IPS DF 6.9 (cell line): Measurements from ENCODE around the gene TES.
"Not testable (repeated sequence)": the region's sequence is repeated elsewhere in the genome, so short reads cannot be mapped to it uniquely, and the experiment has no call there.

Source experiments
- DNase-seq: peaks from one replicate; pipeline ENCODE4 v3.0.0-alpha.2; 2013; ENCODE audit warnings: low read depth, low spot score
- H3K27ac ChIP-seq: one replicate; pipeline ENCODE4 v1.5.1; 2013; ENCODE audit warnings: low read length, control low read depth
- H3K27me3 ChIP-seq: 2 replicates; pipeline ENCODE4 v1.6.1; 2013; ENCODE audit warnings: mild to moderate bottlenecking, low read length; ENCODE audit not compliant: control insufficient read depth, insufficient read depth
- H3K36me3 ChIP-seq: 2 replicates; pipeline ENCODE4 v1.6.1; 2013; ENCODE audit warnings: low read length; ENCODE audit not compliant: control insufficient read depth, insufficient read depth
- H3K4me1 ChIP-seq: 2 replicates; pipeline ENCODE4 v1.6.1; 2013; ENCODE audit warnings: low read length; ENCODE audit not compliant: control insufficient read depth, insufficient read depth
- H3K4me3 ChIP-seq: 2 replicates; pipeline ENCODE4 v1.5.1; 2013; ENCODE audit warnings: mild to moderate bottlenecking, low read length
- H3K9me3 ChIP-seq: 2 replicates; pipeline ENCODE4 v1.6.1; 2013; ENCODE audit warnings: low read length, inconsistent platforms; ENCODE audit not compliant: control insufficient read depth, insufficient read depth
- WGBS: extraction: QIAGEN DNeasy Blood & Tissue Kit; methylation state at CpG from one replicate; pipeline ENCODE4 v1.1.7; 2013; ENCODE audit warnings: mixed read lengths, missing lambda C conversion rate; ENCODE audit not compliant: insufficient read length, insufficient coverage; 5-methylcytosine and 5-hydroxymethylcytosine counted together

The TES gene

DNA sequence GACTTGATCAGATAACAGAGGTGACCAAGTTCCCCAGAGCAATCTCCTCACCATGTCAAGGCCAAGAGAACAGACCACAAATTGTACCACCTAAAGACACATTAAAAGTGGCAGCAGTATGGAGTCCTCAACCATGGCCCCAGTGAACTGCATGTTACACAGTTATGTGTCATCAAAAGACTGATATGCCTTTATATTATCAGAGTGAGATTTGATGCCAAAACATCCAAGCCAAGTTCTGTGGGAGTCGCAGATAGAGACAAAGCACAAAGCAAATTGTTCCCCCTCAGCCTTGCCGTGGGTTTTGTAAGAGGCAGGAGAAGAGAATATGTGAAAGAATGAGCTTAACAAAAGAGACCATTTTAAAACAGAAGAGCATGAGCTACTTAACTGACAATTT, 39.2 kb upstream of the TES start:
- Histone ChIP-seq H3K9me3 (no peaks in the 10 kb centered on the region), H3K36me3 (no peaks in the 10 kb centered on the region), H3K27me3 (no peaks in the 10 kb centered on the region), H3K4me3 (no peak overlapping the region), H3K27ac (no peak overlapping the region), H3K4me1 (no peaks in the 10 kb centered on the region)
- DNase-seq, result no peak
- WGBS, result no CpG with 5 or more reads among the region's 2 CpGs

DNA sequence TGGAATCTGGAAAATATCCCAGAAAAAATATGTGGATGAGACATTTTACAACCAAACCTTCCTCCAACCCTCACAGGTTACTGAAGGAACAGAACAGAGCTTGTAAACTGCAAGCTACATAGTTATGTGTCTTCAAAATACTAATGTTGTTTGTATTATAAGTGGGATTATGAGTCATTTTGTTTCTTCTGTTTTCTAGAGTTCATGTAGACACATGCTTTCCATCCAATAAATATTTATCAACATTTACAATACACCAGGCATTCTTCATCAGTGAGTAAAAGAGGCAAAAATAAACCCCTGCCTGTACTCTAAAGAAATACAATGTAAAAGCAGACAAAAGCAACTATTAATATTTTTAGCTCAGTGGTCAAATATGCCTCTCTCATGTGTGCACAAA, 38.0 kb upstream of the TES start:
- H3K27ac ChIP-seq, result no peak overlapping the region
- no peak for DNase-seq

DNA sequence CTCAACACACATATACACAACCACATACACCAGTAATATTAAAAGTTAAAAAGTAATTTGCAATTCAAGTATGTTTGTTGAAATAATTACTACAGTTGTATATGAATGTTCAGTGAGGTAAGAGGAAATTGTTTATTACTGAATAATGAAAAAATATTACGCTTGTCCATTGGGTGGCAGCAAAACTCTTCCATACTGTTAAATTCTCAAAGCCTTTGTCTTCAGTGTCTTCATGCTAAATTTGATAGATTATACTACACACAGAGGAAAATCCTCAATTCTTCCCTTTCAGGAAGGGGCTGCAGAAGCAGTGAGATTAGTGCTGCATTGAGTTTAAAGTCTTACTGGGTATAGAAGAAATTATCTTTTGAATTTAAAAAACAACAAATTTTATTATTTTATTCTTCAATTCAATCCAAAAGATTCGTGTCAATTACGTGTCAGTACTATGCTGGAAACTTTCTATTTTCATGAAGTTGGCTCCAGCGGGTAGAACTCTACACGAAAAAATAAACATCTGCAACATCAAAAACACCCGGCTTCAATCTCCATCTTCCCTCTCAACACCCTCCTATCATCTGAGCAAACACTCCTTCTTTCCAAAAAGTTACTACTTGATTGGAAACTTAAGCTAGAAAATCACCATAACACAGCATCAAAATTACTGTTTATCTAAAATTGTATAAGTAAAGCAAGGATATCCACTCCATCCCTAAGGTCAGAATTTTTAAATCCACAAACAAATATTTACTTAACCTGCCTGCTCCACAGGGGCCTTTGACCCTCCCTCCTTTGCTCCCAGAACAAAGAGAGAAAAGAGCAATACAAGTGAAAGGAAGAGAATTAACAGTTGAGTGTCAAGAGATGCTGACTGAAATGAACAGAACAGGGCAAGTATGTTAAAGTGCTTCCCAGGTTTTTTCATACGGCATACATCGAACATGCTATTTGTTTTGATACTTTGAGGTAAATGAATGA, 37.0 kb upstream of the TES start:
- Histone ChIP-seq H3K4me1 (no peaks in the 10 kb centered on the region), H3K36me3 (no peaks in the 10 kb centered on the region), H3K4me3 (no peak overlapping the region), H3K9me3 (no peaks in the 10 kb centered on the region), H3K27me3 (no peaks in the 10 kb centered on the region), H3K27ac (no peak overlapping the region)
- no peak for DNase-seq
- 100% methylated on average over 2 of the region's 8 CpGs for WGBS

More for the DNA sequence above, 38.0 kb upstream of the TES start:
- Histone ChIP-seq H3K9me3 (no peaks in the 10 kb centered on the region), H3K4me3 (no peak overlapping the region), H3K36me3 (no peaks in the 10 kb centered on the region), H3K27me3 (no peaks in the 10 kb centered on the region), H3K4me1 (no peaks in the 10 kb centered on the region)

DNA sequence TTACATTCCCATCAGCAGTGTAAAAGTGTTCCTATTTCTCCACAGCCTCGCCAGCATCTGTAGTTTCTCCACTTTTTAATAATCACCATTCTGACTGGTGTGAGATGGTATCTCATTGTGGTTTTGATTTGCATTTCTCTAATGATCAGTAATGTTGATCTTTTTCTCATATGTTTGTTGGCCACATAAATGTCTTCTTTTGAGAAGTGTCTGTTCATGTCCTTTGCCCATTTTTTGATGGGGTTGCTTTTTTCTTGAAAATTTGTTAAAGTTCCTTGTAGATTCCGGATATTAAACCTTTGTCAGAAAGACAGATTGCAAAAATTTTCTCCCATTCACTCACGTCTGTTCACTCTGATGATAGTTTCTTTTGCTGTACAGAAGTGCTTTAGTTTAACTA, 35.2 kb upstream of the TES start:
- H3K4me1 ChIP-seq, H3K27me3 ChIP-seq, H3K27ac ChIP-seq, H3K9me3 ChIP-seq, H3K4me3 ChIP-seq, DNase-seq, H3K36me3 ChIP-seq: not testable (repeated sequence)
- no CpG with 5 or more reads among the region's 3 CpGs for WGBS

DNA sequence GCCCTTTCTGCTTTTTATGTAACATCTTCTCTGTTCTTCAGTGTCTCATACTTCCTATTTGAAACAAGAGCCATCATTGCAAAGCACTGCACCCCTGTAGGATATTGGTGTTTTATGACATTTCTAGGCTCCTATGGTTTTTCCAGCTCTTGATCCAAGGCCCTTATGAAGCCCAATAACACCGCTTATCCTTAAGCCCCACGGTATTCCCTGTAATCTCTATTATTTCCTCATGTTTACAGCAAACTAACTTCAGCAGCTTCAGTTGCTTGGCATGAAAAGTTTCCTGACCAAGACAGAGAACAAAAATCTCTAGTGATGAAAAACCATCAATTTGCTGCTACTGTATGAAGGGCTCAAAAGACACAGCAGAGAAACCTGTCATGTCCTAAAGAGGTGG, 34.1 kb upstream of the TES start:
- Histone ChIP-seq H3K27me3 (no peaks in the 10 kb centered on the region), H3K9me3 (no peaks in the 10 kb centered on the region), H3K36me3 (no peaks in the 10 kb centered on the region), H3K4me1 (no peaks in the 10 kb centered on the region), H3K4me3 (no peak overlapping the region), H3K27ac (no peak overlapping the region)
- no CpG with 5 or more reads among the region's 2 CpGs for WGBS
- DNase-seq, result no peak

DNA sequence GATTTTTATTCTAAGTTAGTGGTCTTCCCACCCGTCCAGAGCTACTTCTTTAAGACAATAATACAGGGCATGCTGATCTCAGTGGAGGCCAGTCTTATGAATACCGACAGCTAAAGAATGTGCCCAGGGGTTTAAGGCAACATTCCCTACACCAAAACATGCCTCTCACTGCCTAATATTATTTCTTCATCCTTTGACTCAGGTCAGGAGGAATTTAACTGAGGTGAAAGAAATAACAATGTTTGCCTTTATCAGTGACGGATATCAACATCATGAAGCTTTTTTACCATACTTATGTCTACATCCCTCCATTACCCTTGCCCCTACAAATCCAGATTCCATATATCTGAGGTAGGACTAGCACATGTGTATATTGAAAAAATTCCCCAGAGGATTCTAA, 33.3 kb upstream of the TES start:
- no peaks in the 10 kb centered on the region for H3K9me3 ChIP-seq
- no peak overlapping the region for H3K27ac ChIP-seq
- H3K4me3 ChIP-seq, result no peak overlapping the region
- no peak for DNase-seq
- no peaks in the 10 kb centered on the region for H3K36me3 ChIP-seq
- no peaks in the 10 kb centered on the region for H3K27me3 ChIP-seq
- H3K4me1 ChIP-seq, result no peaks in the 10 kb centered on the region
- no CpG with 5 or more reads among the region's 3 CpGs for WGBS

DNA sequence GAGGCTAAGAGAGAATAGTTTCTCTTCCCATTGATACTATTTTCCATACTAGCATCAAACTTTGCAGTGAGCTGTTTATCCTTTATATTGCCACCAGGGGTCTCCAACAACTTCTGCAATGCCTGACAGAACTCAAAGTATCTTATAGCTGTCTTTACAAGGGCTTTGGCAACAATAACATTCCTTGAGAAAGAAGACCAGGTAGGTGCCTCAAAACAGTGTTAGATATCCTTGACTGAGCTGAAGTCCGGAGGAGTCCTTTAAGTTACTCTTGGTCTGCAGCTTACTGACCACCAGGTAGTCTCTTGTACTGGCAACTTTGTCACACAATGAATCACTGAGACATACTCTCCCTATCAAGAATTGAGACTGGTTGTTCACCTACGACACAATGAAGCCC, 30.0 kb upstream of the TES start:
- Histone ChIP-seq H3K36me3 (no peaks in the 10 kb centered on the region), H3K27ac (no peak overlapping the region), H3K4me3 (no peak overlapping the region), H3K27me3 (no peaks in the 10 kb centered on the region), H3K9me3 (no peaks in the 10 kb centered on the region), H3K4me1 (no peaks in the 10 kb centered on the region)
- no CpG with 5 or more reads among the region's 2 CpGs for WGBS
- DNase-seq, result peak; percentile 41

DNA sequence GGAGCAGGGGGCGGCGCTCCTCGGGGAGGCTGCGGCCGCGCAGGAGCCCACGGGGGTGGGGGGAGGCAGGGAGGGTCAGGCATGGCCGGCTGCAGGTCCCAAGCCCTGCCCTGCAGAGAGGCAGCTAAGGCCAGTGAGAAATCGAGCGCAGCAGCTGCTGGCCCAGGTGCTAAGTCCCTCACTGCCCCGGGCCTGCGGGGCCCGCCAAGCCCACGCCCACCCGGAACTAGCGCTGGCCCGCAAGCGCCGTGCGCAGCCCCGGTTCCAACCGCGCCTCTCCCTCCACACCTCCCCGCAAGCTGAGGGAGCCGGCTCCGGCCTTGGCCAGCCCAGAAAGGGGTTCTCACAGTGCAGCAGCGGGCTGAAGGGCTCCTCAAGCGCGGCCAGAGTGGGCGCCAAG, 28.3 kb upstream of the TES start:
- no CpG with 5 or more reads among the region's 30 CpGs for WGBS

DNA sequence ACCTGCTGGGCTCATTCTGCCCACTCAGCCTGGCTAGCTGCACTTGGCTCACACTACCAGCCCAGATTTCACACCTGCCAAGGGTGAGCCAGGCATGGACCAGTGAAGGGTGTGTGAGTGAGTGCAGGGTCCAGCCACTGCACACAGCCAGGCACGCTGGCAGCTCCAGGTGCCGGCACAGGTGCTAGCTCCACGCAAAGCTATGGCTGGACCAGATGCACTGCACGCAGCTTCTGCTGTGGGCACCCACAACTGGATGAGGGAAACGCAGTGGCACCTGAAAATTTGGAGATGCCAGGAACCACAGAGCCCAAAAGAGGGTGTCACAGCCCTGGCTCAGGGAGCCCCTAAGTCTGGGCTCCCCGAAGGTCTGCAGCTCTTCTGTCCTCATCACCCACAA, 24.9 kb upstream of the TES start:
- H3K27ac ChIP-seq, result no peak overlapping the region
- no CpG with 5 or more reads among the region's 6 CpGs for WGBS
- no peak for DNase-seq
- H3K36me3 ChIP-seq, result no peaks in the 10 kb centered on the region
- no peaks in the 10 kb centered on the region for H3K27me3 ChIP-seq
- no peaks in the 10 kb centered on the region; the same call in 1 of the 2 replicates for H3K9me3 ChIP-seq
- H3K4me1 ChIP-seq, result no peaks in the 10 kb centered on the region
- H3K4me3 ChIP-seq, result no peak overlapping the region

More for the DNA sequence above, 28.3 kb upstream of the TES start:
- Histone ChIP-seq H3K9me3 (no peaks in the 10 kb centered on the region), H3K36me3 (no peaks in the 10 kb centered on the region), H3K27me3 (no peaks in the 10 kb centered on the region), H3K27ac (no peak overlapping the region), H3K4me3 (no peak overlapping the region), H3K4me1 (no peaks in the 10 kb centered on the region)
- no peak for DNase-seq

DNA sequence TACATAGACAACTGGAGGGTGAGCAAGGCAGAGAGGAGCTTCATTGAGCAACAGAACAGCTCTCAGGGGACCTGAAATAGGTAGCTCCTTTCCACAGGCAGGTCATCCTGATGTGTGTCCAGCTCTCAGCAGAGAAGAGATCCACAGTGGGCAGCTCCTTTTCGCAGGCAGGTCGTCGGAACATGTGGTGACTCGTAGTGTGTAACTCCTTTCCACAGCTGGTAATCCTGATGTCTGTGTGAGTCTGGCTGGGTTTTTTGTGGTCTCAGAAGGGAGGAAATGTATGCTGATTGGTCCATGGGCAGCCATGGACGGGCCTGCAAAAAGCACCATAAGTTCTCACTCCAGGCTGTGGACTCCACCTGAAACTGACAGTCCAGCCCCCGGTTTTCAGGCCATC, 24.4 kb upstream of the TES start:
- no peaks in the 10 kb centered on the region for H3K27me3 ChIP-seq
- H3K4me1 ChIP-seq, result no peaks in the 10 kb centered on the region
- H3K27ac ChIP-seq, result no peak overlapping the region
- H3K36me3 ChIP-seq, result no peaks in the 10 kb centered on the region
- no peak overlapping the region for H3K4me3 ChIP-seq
- no CpG with 5 or more reads among the region's 6 CpGs for WGBS
- no peaks in the 10 kb centered on the region; the same call in 1 of the 2 replicates for H3K9me3 ChIP-seq
- DNase-seq, result no peak

DNA sequence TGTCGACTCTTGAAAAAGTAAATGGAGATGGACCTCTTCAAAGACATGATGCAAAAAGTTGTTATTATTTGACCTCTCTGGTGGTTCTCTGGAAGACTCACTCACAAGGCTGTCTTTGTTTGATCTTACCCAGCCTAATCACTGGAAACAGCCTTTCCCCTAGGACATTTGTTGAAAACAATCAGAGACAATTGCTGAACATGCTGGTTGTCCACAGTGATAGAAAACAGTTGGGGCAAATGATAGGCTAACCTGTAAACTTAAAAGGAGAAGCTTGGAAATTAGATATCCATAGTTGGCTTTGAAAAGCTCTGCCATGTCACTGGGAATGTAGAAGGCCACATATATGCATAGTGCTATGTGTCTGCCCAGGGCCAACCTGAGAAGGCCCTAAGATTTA, 22.9 kb upstream of the TES start:
- Histone ChIP-seq H3K27ac (no peak overlapping the region), H3K4me3 (no peak overlapping the region), H3K9me3 (no peaks in the 10 kb centered on the region; the same call in 1 of the 2 replicates), H3K4me1 (no peaks in the 10 kb centered on the region), H3K27me3 (no peaks in the 10 kb centered on the region), H3K36me3 (no peaks in the 10 kb centered on the region)
- no peak for DNase-seq
- WGBS, result no CpG with 5 or more reads among the region's 1 CpG
